Suppressor macrophage treated with lipopolysaccharide for 1 hour (primary cell): ENCODE results near the gene GPR3.
"Not testable (repeated sequence)": the region's sequence is repeated elsewhere in the genome, so short reads cannot be mapped to it uniquely, and the experiment has no call there.

Experiments used
- DNase-seq, 3 donors: peaks; one replicate each; pipeline ENCODE4 v3.0.0-alpha.2; 2020 to 2022

Gene GPR3

DNA sequence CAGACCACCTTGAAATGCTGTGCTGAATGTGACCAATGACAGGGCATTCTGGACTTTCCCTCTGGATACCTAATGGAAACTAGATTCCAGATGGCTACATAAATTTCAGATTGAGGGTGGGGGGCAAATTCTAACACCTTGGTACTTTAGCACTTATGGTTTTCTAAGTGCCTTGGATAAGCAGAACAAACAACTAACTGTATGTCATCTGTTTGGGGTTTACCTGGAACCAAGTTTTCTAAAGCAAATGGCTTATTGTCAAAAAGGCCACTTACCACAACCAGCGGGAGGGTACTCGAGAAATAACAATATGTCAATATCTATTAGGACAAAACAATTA, 39.1 kb downstream of the GPR3 start:
- DNase-seq = no peak

GRCh38 chr1:27432725-27433124, 40.3 kb downstream of the GPR3 start:
- DNase-seq = not testable (repeated sequence)

DNA sequence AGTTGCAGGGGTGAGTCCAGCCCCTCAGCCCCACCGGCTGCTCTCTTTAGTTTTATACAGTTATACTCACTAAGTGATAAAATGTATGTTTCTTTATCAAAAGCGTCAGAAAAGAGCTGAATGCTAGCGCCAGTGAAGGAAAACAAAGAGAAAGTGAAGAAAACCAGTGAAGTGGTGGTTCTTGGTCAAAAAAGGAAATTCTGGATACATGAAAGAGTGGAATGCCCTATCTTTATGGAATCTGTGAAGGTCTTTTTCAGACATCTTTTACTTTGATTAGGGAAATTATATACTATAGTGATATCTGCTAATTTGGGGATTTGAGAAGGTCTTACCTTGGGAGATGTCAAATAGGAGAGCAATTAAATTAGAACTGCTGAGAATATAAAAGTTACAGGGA, 41.3 kb downstream of the GPR3 start:
- DNase-seq = peak in 2 of 3 donors; percentile 51 to 63

- DNase-seq = peak; percentile 85 to 93 (median 93)
Measured at GRCh38 chr1:27435566-27436203, 43.3 kb downstream of the GPR3 start.

- DNase-seq = peak; percentile 80 to 91 (median 85)
Measured at GRCh38 chr1:27436204-27437159, 44.1 kb downstream of the GPR3 start.

DNA sequence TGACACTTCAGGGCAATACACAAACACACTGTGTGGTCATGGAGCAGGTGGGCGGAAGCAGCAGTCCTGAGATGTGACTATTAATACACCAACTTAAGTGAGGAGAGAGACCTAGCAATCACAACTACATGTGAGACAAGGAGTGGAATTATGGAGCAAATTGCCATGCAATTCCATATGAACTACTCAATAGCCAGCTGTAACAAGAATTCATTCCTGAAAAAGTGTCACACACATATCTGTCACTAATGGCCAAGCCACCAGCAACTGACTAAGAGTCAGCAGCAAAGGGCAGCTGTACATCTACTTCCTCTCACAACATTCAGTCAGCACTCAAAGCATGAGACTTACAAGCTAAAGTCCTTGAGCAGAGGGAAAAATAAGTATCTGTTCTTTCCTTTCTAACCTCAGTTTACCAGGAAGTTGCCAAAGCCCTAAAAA, 46.2 kb downstream of the GPR3 start:
- peak; percentile 73 to 85 (median 83) for DNase-seq

GRCh38 chr1:27439150-27439549, 46.7 kb downstream of the GPR3 start:
- DNase-seq = no peak

- DNase-seq = no peak
Measured at GRCh38 chr1:27444632-27445031, 52.2 kb downstream of the GPR3 start.
